HepG2 (cell line): Measurements from ENCODE around the gene GABRA4. TPM values are rescaled to one million over a fixed set of nuclear protein-coding genes. Genes with fewer than 3 reads are reported as not detected.

ENCODE experiments used
- ATAC-seq: fragments of 200-7000 bp; cut with Tn5 transposase; 3 replicates; pipeline ENCODE4 v1.9.1; 2020; ENCODE audit warnings: mild to moderate bottlenecking, moderate library complexity
- BruUV-seq: library from RNA; stranded (reverse); fragments of 400-500 nt; replicated peaks from 2 replicates; lab custom pipeline; 2021; lab: Mats Ljungman, UMichigan
- CTCF ChIA-PET: fragments of 300-600 bp; formaldehyde crosslinking; extraction: SDS; loops from one replicate; lab custom pipeline; 2021; ENCODE audit warnings: low total read pairs, inconsistent platforms, low intra/inter-chr PET ratio; lab: Yijun Ruan, JAX
- POLR2A ChIA-PET: fragments of 350-600 bp; sonication (Branson Sonifier 250); formaldehyde crosslinking; loops from one replicate; lab custom pipeline; 2020; ENCODE audit warnings: antibody characterized with exemption, inconsistent platforms; lab: Yijun Ruan, JAX
- DNase-seq: peaks from one replicate; pipeline ENCODE4 v3.0.0-alpha.2; 2015; ENCODE audit warnings: low spot score
- FAIRE-seq: peaks from 3 replicates; lab custom pipeline; 2011; peaks lifted over from hg19 to GRCh38; lab: Jason Lieb, UNC
- H2AFZ ChIP-seq: one replicate; pipeline ENCODE4 v1.6.1; 2011; ENCODE audit warnings: low read length, inconsistent platforms
- H3K27ac ChIP-seq: fragments of 300-600 bp; 3 replicates; pipeline ENCODE4 v1.8.0; 2011; ENCODE audit warnings: mixed run types, mild to moderate bottlenecking, mixed read lengths, low read length, inconsistent platforms; ENCODE audit not compliant: insufficient read depth; ENCODE audit errors: extremely low read length
- H3K27me3 ChIP-seq, 2 experiments: fragments of 200-600 bp in 1 of 2; 2 replicates in 1 of 2; 3 replicates in 1 of 2; pipeline versions ENCODE4 v1.6.0 to v1.8.0; 2011; ENCODE audit warnings: low read length in 2 of 2, mild to moderate bottlenecking in 2 of 2, moderate library complexity in 2 of 2, inconsistent platforms in 1 of 2; ENCODE audit not compliant: insufficient read depth in 2 of 2, control insufficient read depth in 1 of 2
- H3K36me3 ChIP-seq, 2 experiments: fragments of 200-600 bp in 1 of 2; replicated peaks in 1 of 2; 2 replicates in 1 of 2; 3 replicates in 1 of 2; pipeline versions ENCODE4 v1.5.1 to v1.8.0; 2011; ENCODE audit warnings: low read length in 2 of 2, inconsistent platforms in 1 of 2; ENCODE audit not compliant: insufficient read depth in 2 of 2, control insufficient read depth in 1 of 2
- H3K4me1 ChIP-seq: 2 replicates; pipeline ENCODE4 v1.5.1; 2012; ENCODE audit warnings: low read length, inconsistent platforms; ENCODE audit not compliant: insufficient read depth
- H3K4me2 ChIP-seq: 2 replicates; pipeline ENCODE4 v1.6.0; 2011; ENCODE audit warnings: low read depth, low read length, inconsistent platforms
- H3K4me3 ChIP-seq, 3 experiments: fragments of 200-600 bp in 1 of 3; sonication (generic), shearing (Covaris generic) in 1 of 3; replicated peaks in 1 of 3; 2 replicates each; pipeline ENCODE4 v1.5.1; 2011 to 2016; ENCODE audit warnings: low read length in 3 of 3, inconsistent platforms in 2 of 3, low read depth in 2 of 3, mild to moderate bottlenecking in 2 of 3, control low read depth in 1 of 3, mixed read lengths in 1 of 3; ENCODE audit not compliant: insufficient read depth in 1 of 3
- H3K79me2 ChIP-seq: one replicate; pipeline ENCODE4 v1.6.1; 2011; ENCODE audit warnings: low read length, inconsistent platforms; ENCODE audit not compliant: insufficient read depth
- H3K9ac ChIP-seq: 2 replicates; pipeline ENCODE4 v1.6.0; 2011; ENCODE audit warnings: mild to moderate bottlenecking, low read depth, low read length, inconsistent platforms; ENCODE audit not compliant: insufficient read depth
- H3K9me3 ChIP-seq: 2 replicates; pipeline ENCODE4 v1.5.1; 2012; ENCODE audit warnings: mild to moderate bottlenecking, low read length
- H4K20me1 ChIP-seq: 2 replicates; pipeline ENCODE4 v1.6.0; 2011; ENCODE audit warnings: inconsistent platforms, mild to moderate bottlenecking, low read length, moderate library complexity; ENCODE audit not compliant: insufficient read depth
- ARNT ChIP-seq: fragments of 450-650 bp; IDR thresholded peaks from 2 replicates; pipeline ENCODE4 v1.6.1; 2017
- ARNTL ChIP-seq: sonication (generic); formaldehyde crosslinking; IDR thresholded peaks from 2 replicates; pipeline ENCODE4 v1.4.0; 2020; ENCODE audit warnings: mild to moderate bottlenecking, missing genetic modification reagents
- CC2D1A ChIP-seq: sonication (generic); formaldehyde crosslinking; IDR thresholded peaks from 2 replicates; pipeline ENCODE4 v1.8.1; 2023; ENCODE audit warnings: mild to moderate bottlenecking, missing genetic modification reagents
- CCAR2 ChIP-seq: fragments of 200-400 bp; formaldehyde crosslinking; optimal IDR thresholded peaks from 2 replicates; pipeline ENCODE3; 2018; ENCODE audit warnings: low read depth, mild to moderate bottlenecking, low read length, moderate library complexity
- DNMT3B ChIP-seq: conservative IDR thresholded peaks from 2 replicates; pipeline ENCODE4 v1.6.1; 2016; ENCODE audit warnings: missing biosample characterization, control low read depth
- GABPA ChIP-seq, 2 experiments: IDR thresholded peaks; 2 replicates each; pipeline ENCODE4 v1.6.1; 2011 to 2016; ENCODE audit warnings: low read depth in 2 of 2, low read length in 1 of 2, missing biosample characterization in 1 of 2, missing genetic modification characterization in 1 of 2
- HOXD1 ChIP-seq: sonication (generic); formaldehyde crosslinking; IDR thresholded peaks from 2 replicates; pipeline ENCODE4 v1.5.0; 2020; ENCODE audit warnings: missing genetic modification reagents
- SOX5 ChIP-seq: IDR thresholded peaks from 2 replicates; pipeline ENCODE4 v1.6.1; 2016; ENCODE audit warnings: borderline replicate concordance
- SP4 ChIP-seq: sonication (generic); formaldehyde crosslinking; IDR thresholded peaks from 2 replicates; pipeline ENCODE4 v1.8.1; 2023; ENCODE audit warnings: mild to moderate bottlenecking, missing genetic modification reagents
- THYN1 ChIP-seq: sonication (generic); formaldehyde crosslinking; IDR thresholded peaks from 2 replicates; pipeline ENCODE4 v1.8.1; 2023; ENCODE audit warnings: low read depth, mild to moderate bottlenecking, moderate library complexity, missing genetic modification reagents, borderline replicate concordance
- ZFYVE20 ChIP-seq: sonication (generic); formaldehyde crosslinking; IDR thresholded peaks from 2 replicates; pipeline ENCODE4 v1.8.0; 2023; ENCODE audit warnings: low read depth, mild to moderate bottlenecking, moderate library complexity, missing genetic modification reagents, borderline replicate concordance
- ZNF101 ChIP-seq: sonication (generic); formaldehyde crosslinking; IDR thresholded peaks from 2 replicates; pipeline ENCODE4 v1.4.0; 2020; ENCODE audit warnings: mild to moderate bottlenecking, low read depth, missing genetic modification reagents, borderline replicate concordance
- ZNF138 ChIP-seq: sonication (generic); formaldehyde crosslinking; IDR thresholded peaks from 2 replicates; pipeline ENCODE4 v1.5.0; 2020; ENCODE audit warnings: mild to moderate bottlenecking, low read depth, missing genetic modification reagents
- ZNF253 ChIP-seq: sonication (generic); formaldehyde crosslinking; IDR thresholded peaks from 2 replicates; pipeline ENCODE4 v1.8.0; 2022; ENCODE audit warnings: mild to moderate bottlenecking, missing genetic modification reagents, borderline replicate concordance
- ZNF34 ChIP-seq: sonication (generic); formaldehyde crosslinking; IDR thresholded peaks from 2 replicates; pipeline ENCODE4 v1.4.0; 2020; ENCODE audit warnings: mild to moderate bottlenecking, missing genetic modification reagents, borderline replicate concordance
- in situ Hi-C: cut with HindIII; loops from 2 replicates; pipeline ENCODE4 v1.10.0; 2017; ENCODE audit warnings: low pct_unique_long_range_greater_than_20kb; ENCODE audit not compliant: extremely low pct_ligation_motif_present
- intact Hi-C: fragments of 100-400 bp; cut with micrococcal nuclease; formaldehyde crosslinking; loops from one replicate; pipeline ENCODE4 v1.10.0; 2022; ENCODE audit not compliant: unreplicated experiment
- polyA plus RNA-seq, 8 experiments: library from polyadenylated mRNA; depleted of rRNA in 3 of 8; stranded (reverse) in 7 of 8; unstranded in 1 of 8; fragments of >200 nt; fragmentation: Illumina TruSeq in 4 of 8; extraction: Trizol in 4 of 8; gene quantifications; 2 replicates each; pipeline versions ENCODE4 v1.2.1 to v1.2.3, GENCODE V29; 2011 to 2016; ENCODE audit warnings: low read depth in 4 of 8, missing spikeins in 1 of 8, mixed read lengths in 1 of 8; ENCODE audit not compliant: insufficient read depth in 1 of 8
- total RNA-seq, 5 experiments: library from RNA; depleted of rRNA; stranded (reverse); fragments of >200 nt; fragmentation: Illumina TruSeq; extraction: Trizol; gene quantifications; 2 replicates each; pipeline ENCODE4 v1.2.3, GENCODE V29; 2016; ENCODE audit warnings: low read depth in 1 of 5
- TF ChIP-seq, protein P1 (sequence below): sonication (generic); formaldehyde crosslinking; IDR thresholded peaks from 2 replicates; pipeline ENCODE4 v1.5.0; 2020; ENCODE audit warnings: missing genetic modification reagents
- TF ChIP-seq, protein P2 (sequence below): sonication (generic); formaldehyde crosslinking; IDR thresholded peaks from 2 replicates; pipeline ENCODE4 v1.4.0; 2020; ENCODE audit warnings: mild to moderate bottlenecking, missing genetic modification reagents

Gene GABRA4
- total and polyA plus RNA-seq, 2 of the 13 experiments (the other 11 are each of a cell fraction or from before 2014, with no cell fraction given), result not detected

DNA sequence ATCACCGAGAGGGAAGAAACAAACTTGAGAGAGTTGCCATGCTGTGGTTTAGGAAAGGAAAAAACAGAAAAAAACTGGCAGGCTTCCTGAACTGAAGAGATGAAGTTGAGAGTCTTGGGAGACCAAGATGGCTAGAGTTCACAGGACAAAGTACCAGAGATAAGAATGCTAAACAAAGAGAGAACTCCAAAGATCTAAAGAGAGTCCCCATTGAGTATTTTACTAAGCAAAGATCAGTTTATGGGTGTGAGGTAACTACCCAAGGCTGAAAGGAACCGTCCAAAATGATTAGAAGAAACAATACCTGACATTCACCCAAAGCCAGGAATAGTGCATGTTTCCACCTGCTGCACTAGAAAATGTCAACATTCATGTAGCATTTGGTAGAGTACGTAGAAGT is 62.5 kb downstream of the GABRA4 start (continued):
- TF ChIP-seq, protein P1, sequence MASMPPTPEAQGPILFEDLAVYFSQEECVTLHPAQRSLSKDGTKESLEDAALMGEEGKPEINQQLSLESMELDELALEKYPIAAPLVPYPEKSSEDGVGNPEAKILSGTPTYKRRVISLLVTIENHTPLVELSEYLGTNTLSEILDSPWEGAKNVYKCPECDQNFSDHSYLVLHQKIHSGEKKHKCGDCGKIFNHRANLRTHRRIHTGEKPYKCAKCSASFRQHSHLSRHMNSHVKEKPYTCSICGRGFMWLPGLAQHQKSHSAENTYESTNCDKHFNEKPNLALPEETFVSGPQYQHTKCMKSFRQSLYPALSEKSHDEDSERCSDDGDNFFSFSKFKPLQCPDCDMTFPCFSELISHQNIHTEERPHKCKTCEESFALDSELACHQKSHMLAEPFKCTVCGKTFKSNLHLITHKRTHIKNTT, result no peak
- TF ChIP-seq CC2D1A (CRISPR knock-in tag) (no peak), ZFYVE20 (CRISPR knock-in tag) (no peak), SP4 (no peak), SOX5 (CRISPR knock-in tag) (no peak), ZNF253 (CRISPR knock-in tag) (no peak), THYN1 (no peak), DNMT3B (CRISPR knock-in tag) (no peak)

DNA sequence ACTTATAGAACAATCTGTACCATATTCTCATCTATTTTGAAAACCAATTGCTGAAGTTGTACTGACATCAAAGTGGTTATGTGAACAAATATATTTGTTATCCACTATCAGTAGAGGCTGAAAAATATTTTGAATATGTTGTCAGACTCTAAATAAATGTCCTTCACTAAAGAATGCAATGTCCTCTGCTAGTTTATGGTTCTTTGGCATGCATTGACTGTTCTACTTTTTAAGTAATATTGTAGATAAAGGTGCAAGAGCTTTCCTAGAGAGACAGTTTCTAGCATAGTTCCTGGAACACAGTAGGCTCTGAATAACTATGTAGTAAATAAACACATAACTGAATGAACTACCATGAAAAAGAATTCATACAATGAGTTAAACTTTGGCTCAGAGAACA is 66.2 kb downstream of the GABRA4 start:
- ChIA-PET POLR2A (no interaction called here), CTCF (no interaction called here)
- no peak overlapping the region for H3K27ac ChIP-seq
- ATAC-seq, result no peak
- H4K20me1 ChIP-seq, result no peaks in the 10 kb centered on the region
- H3K27me3 ChIP-seq, result no peaks in the 10 kb centered on the region
- H3K9me3 ChIP-seq, result no peaks in the 10 kb centered on the region
- no peaks in the 10 kb centered on the region for H3K36me3 ChIP-seq
- H3K4me2 ChIP-seq, result no peak overlapping the region
- H2AFZ ChIP-seq, result no peak overlapping the region
- no TSS peak for BruUV-seq
- H3K79me2 ChIP-seq, result no peaks in the 10 kb centered on the region
- H3K4me3 ChIP-seq, result no peak overlapping the region
- in situ Hi-C loops, result no loop called here
- intact Hi-C loops, result no loop called here
- TF ChIP-seq GABPA (IDR thresholded peaks at IDR 0.05; ENCODE audit: low read depth, low read length) (no peak), GABPA (CRISPR knock-in tag; IDR thresholded peaks at IDR 0.05; ENCODE audit: low read depth) (no peak), ZNF101 (CRISPR knock-in tag) (no peak), ZNF34 (no peak), CCAR2 (no peak), ZNF138 (CRISPR knock-in tag) (no peak), ARNT (no peak), ARNTL (CRISPR knock-in tag) (no peak), HOXD1 (CRISPR knock-in tag) (no peak)
- TF ChIP-seq, protein P2, sequence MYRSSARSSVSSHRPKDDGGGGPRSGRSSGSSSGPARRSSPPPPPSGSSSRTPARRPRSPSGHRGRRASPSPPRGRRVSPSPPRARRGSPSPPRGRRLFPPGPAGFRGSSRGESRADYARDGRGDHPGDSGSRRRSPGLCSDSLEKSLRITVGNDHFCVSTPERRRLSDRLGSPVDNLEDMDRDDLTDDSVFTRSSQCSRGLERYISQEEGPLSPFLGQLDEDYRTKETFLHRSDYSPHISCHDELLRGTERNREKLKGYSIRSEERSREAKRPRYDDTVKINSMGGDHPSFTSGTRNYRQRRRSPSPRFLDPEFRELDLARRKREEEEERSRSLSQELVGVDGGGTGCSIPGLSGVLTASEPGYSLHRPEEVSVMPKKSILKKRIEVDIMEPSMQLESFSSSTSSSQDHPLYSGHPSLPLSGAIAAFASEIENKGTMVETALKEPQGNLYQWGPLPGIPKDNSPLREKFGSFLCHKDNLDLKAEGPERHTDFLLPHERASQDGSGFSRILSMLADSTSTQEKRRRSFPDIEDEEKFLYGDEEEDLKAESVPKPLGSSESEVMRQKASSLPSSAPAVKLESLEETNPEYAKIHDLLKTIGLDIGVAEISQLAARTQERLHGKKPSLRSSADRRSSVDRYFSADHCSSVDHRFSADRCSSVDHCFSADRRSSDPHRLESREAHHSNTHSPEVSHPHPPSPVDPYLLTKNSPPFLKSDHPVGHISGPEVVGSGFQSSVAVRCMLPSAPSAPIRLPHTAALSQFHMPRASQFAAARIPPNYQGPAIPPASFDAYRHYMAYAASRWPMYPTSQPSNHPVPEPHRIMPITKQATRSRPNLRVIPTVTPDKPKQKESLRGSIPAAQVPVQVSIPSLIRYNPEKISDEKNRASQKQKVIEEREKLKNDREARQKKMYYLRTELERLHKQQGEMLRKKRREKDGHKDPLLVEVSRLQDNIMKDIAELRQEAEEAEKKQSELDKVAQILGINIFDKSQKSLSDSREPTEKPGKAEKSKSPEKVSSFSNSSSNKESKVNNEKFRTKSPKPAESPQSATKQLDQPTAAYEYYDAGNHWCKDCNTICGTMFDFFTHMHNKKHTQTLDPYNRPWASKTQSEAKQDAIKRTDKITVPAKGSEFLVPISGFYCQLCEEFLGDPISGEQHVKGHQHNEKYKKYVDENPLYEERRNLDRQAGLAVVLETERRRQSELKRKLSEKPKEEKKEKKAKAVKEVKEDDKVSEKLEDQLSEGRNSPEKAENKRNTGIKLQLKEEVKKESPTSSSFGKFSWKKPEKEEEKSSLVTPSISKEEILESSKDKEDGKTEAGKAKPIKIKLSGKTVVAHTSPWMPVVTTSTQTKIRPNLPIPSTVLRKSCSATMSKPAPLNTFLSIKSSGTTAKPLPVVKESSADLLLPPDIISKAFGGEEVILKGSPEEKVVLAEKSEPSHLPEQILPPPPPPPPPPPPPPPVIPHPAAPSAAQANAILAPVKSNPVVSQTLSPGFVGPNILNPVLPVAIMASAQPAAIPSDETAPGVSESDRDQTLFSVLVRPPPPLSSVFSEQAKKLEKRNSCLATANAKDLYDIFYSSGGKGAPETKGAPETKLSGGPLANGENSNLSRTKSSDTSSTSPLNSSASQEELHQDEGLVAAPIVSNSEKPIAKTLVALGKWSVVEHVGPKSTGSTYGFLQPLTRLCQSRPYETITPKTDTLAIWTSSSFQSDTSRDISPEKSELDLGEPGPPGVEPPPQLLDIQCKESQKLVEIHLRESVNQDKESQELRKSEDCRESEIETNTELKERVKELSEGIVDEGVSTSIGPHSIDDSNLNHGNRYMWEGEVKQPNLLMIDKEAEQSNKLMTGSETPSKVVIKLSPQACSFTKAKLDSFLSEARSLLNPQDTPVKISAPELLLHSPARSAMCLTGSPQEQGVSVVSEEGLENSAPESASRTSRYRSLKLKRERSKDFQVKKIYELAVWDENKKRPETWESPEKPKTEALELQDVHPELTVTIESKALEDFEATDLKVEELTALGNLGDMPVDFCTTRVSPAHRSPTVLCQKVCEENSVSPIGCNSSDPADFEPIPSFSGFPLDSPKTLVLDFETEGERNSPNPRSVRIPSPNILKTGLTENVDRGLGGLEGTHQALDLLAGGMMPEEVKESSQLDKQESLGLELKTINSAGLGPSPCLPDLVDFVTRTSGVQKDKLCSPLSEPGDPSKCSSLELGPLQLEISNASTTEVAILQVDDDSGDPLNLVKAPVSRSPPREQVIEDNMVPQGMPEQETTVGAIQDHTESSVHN (CRISPR knock-in tag), result no peak
- no peak overlapping the region for H3K9ac ChIP-seq
- no peaks in the 10 kb centered on the region for H3K4me1 ChIP-seq
- DNase-seq, result no peak
- no peak for FAIRE-seq
